Measurements from ENCODE around the gene TEX14. TPM values are rescaled to one million over a fixed set of nuclear protein-coding genes. Genes with fewer than 3 reads are reported as not detected.
A peak's percentile ranks its signal among the peaks of the same experiment; 100 is the strongest.

Gene TEX14
- total and polyA plus RNA-seq, 9 donors = 2.1 to 5.1 (median 4.1) TPM

- peaks cover 29% of the 10 kb centered on the region for H3K36me3 ChIP-seq (ENCODE audit: control insufficient read depth, insufficient read depth, low read length)
- H3K4me1 ChIP-seq (ENCODE audit: control insufficient read depth, insufficient read depth, low read length) = no peaks in the 10 kb centered on the region
- no peaks in the 10 kb centered on the region for H3K27me3 ChIP-seq (ENCODE audit: control insufficient read depth, insufficient read depth, low read length)
- no peaks in the 10 kb centered on the region for H3K9me3 ChIP-seq (replicated peaks; ENCODE audit: control insufficient read depth, low read depth, low read length)
- 100% methylated on average over 1 of the region's 2 CpGs for WGBS (ENCODE audit: insufficient coverage)
- no peak overlapping the region for H3K27ac ChIP-seq (ENCODE audit: low read length)
- DNase-seq = no peak
- no peak overlapping the region for H3K4me3 ChIP-seq (ENCODE audit: low read length)
Measured at GRCh38 chr17:58703916-58704286, 12.1 kb upstream of the TEX14 start.

- Histone ChIP-seq H3K4me3 (ENCODE audit: low read length) (no peak overlapping the region), H3K9me3 (replicated peaks; ENCODE audit: control insufficient read depth, low read depth, low read length) (no peaks in the 10 kb centered on the region), H3K36me3 (ENCODE audit: control insufficient read depth, insufficient read depth, low read length) (peaks cover 30% of the 10 kb centered on the region), H3K27ac (ENCODE audit: low read length) (no peak overlapping the region), H3K27me3 (ENCODE audit: control insufficient read depth, insufficient read depth, low read length) (no peaks in the 10 kb centered on the region), H3K4me1 (ENCODE audit: control insufficient read depth, insufficient read depth, low read length) (no peaks in the 10 kb centered on the region)
- no peak for DNase-seq
- no CpG with 5 or more reads among the region's 4 CpGs for WGBS (ENCODE audit: insufficient coverage)
Measured at GRCh38 chr17:58703137-58703915, 11.5 kb upstream of the TEX14 start.

DNA sequence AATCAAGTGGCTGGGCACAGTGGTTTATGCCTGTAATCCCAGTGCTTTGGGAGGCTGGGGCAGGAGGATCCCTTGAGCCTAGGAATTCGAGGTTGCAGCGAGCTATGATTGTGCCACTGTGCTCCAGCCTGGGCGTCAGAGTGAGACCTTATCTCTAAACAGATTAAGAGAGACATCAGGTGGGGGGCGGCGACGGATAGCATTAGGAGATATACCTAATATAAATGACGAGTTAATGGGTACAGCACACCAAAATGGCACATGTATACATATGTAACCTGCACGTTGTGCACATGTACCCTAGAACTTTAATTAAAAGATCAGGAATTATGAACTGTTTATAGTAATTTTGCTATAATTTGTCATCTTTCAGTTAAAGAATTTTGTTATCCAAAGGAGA is 10.9 kb upstream of the TEX14 start:
- Histone ChIP-seq H3K4me3 (ENCODE audit: low read length) (no peak overlapping the region), H3K9me3 (replicated peaks; ENCODE audit: control insufficient read depth, low read depth, low read length) (no peaks in the 10 kb centered on the region), H3K4me1 (ENCODE audit: control insufficient read depth, insufficient read depth, low read length) (no peaks in the 10 kb centered on the region), H3K27ac (ENCODE audit: low read length) (no peak overlapping the region), H3K27me3 (ENCODE audit: control insufficient read depth, insufficient read depth, low read length) (no peaks in the 10 kb centered on the region), H3K36me3 (ENCODE audit: control insufficient read depth, insufficient read depth, low read length) (peaks cover 28% of the 10 kb centered on the region)
- DNase-seq = no peak
- WGBS (ENCODE audit: insufficient coverage) = 84% methylated on average over 3 of the region's 8 CpGs

GRCh38 chr17:58702045-58702476 is 10.2 kb upstream of the TEX14 start:
- H3K27ac ChIP-seq (ENCODE audit: low read length) = no peak overlapping the region
- no peaks in the 10 kb centered on the region for H3K4me1 ChIP-seq (ENCODE audit: control insufficient read depth, insufficient read depth, low read length)
- DNase-seq = no peak
- no peaks in the 10 kb centered on the region for H3K27me3 ChIP-seq (ENCODE audit: control insufficient read depth, insufficient read depth, low read length)
- WGBS (ENCODE audit: insufficient coverage) = 79% methylated on average over 2 of the region's 5 CpGs
- peaks cover 26% of the 10 kb centered on the region for H3K36me3 ChIP-seq (ENCODE audit: control insufficient read depth, insufficient read depth, low read length)
- H3K9me3 ChIP-seq (replicated peaks; ENCODE audit: control insufficient read depth, low read depth, low read length) = no peaks in the 10 kb centered on the region
- no peak overlapping the region for H3K4me3 ChIP-seq (ENCODE audit: low read length)

- no peak overlapping the region for H3K27ac ChIP-seq (ENCODE audit: low read length)
- H3K27me3 ChIP-seq (ENCODE audit: control insufficient read depth, insufficient read depth, low read length) = no peaks in the 10 kb centered on the region
- DNase-seq = no peak
- H3K4me1 ChIP-seq (ENCODE audit: control insufficient read depth, insufficient read depth, low read length) = no peaks in the 10 kb centered on the region
- no peaks in the 10 kb centered on the region for H3K9me3 ChIP-seq (replicated peaks; ENCODE audit: control insufficient read depth, low read depth, low read length)
- WGBS (ENCODE audit: insufficient coverage) = 99% methylated on average over 7 of the region's 11 CpGs
- H3K4me3 ChIP-seq (ENCODE audit: low read length) = no peak overlapping the region
- peaks cover 26% of the 10 kb centered on the region for H3K36me3 ChIP-seq (ENCODE audit: control insufficient read depth, insufficient read depth, low read length)
Measured at GRCh38 chr17:58699771-58700170, 7.9 kb upstream of the TEX14 start.

DNA sequence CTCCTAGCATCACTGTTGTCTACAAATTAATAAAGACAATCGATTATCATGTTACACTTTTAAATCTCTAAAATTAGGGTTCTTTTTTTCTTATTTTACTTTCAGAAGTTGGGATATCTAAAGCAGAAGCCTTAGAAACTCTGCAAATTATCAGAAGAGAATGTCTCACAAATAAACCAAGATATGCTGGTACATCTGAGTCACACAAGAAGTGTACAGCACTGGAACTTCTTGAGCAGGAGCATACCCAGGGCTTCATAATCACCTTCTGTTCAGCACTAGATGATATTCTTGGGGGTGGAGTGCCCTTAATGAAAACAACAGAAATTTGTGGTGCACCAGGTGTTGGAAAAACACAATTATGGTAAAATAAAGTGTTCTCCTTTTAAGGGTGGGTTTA is 3.0 kb upstream of the TEX14 start:
- no peaks in the 10 kb centered on the region for H3K27me3 ChIP-seq (ENCODE audit: control insufficient read depth, insufficient read depth, low read length)
- H3K9me3 ChIP-seq (replicated peaks; ENCODE audit: control insufficient read depth, low read depth, low read length) = peaks cover 2% of the 10 kb centered on the region
- peaks cover 7% of the 10 kb centered on the region for H3K36me3 ChIP-seq (ENCODE audit: control insufficient read depth, insufficient read depth, low read length)
- H3K4me3 ChIP-seq (ENCODE audit: low read length) = no peak overlapping the region
- H3K4me1 ChIP-seq (ENCODE audit: control insufficient read depth, insufficient read depth, low read length) = peaks cover 6% of the 10 kb centered on the region
- WGBS (ENCODE audit: insufficient coverage) = no CpG with 5 or more reads among the region's 1 CpG
- no peak for DNase-seq
- H3K27ac ChIP-seq (ENCODE audit: low read length) = no peak overlapping the region

GRCh38 chr17:58694302-58694701 is 2.5 kb upstream of the TEX14 start:
- H3K27ac ChIP-seq (ENCODE audit: low read length) = no peak overlapping the region

GRCh38 chr17:58693751-58694150 is 1.9 kb upstream of the TEX14 start:
- Histone ChIP-seq H3K4me3 (ENCODE audit: low read length) (no peak overlapping the region), H3K27me3 (ENCODE audit: control insufficient read depth, insufficient read depth, low read length) (no peaks in the 10 kb centered on the region), H3K27ac (ENCODE audit: low read length) (no peak overlapping the region), H3K36me3 (ENCODE audit: control insufficient read depth, insufficient read depth, low read length) (no peaks in the 10 kb centered on the region), H3K4me1 (ENCODE audit: control insufficient read depth, insufficient read depth, low read length) (peaks cover 6% of the 10 kb centered on the region), H3K9me3 (replicated peaks; ENCODE audit: control insufficient read depth, low read depth, low read length) (peaks cover 2% of the 10 kb centered on the region)
- 71% methylated on average over 1 of the region's 2 CpGs for WGBS (ENCODE audit: insufficient coverage)
- no peak for DNase-seq

More at GRCh38 chr17:58694302-58694701, 2.5 kb upstream of the TEX14 start:
- peaks cover 6% of the 10 kb centered on the region for H3K4me1 ChIP-seq (ENCODE audit: control insufficient read depth, insufficient read depth, low read length)
- 94% methylated on average over 8 of the region's 8 CpGs for WGBS (ENCODE audit: insufficient coverage)
- no peaks in the 10 kb centered on the region for H3K27me3 ChIP-seq (ENCODE audit: control insufficient read depth, insufficient read depth, low read length)
- H3K36me3 ChIP-seq (ENCODE audit: control insufficient read depth, insufficient read depth, low read length) = peaks cover 3% of the 10 kb centered on the region
- peaks cover 2% of the 10 kb centered on the region for H3K9me3 ChIP-seq (replicated peaks; ENCODE audit: control insufficient read depth, low read depth, low read length)
- H3K4me3 ChIP-seq (ENCODE audit: low read length) = no peak overlapping the region
- DNase-seq = no peak

- Histone ChIP-seq H3K9me3 (replicated peaks; ENCODE audit: control insufficient read depth, low read depth, low read length) (peaks cover 2% of the 10 kb centered on the region), H3K4me1 (ENCODE audit: control insufficient read depth, insufficient read depth, low read length) (peaks cover 6% of the 10 kb centered on the region), H3K4me3 (ENCODE audit: low read length) (peak overlapping the region; percentile 74), H3K36me3 (ENCODE audit: control insufficient read depth, insufficient read depth, low read length) (no peaks in the 10 kb centered on the region), H3K27me3 (ENCODE audit: control insufficient read depth, insufficient read depth, low read length) (no peaks in the 10 kb centered on the region), H3K27ac (ENCODE audit: low read length) (peak overlapping the region; percentile 95)
- WGBS (ENCODE audit: insufficient coverage) = 56% methylated on average over 3 of the region's 8 CpGs
- no peak for DNase-seq
Measured at GRCh38 chr17:58693208-58693607, 1.4 kb upstream of the TEX14 start.

GRCh38 chr17:58692239-58693055 is 602 bp upstream of the TEX14 start, which contains the start of gene RAD51C:
RAD51C (plus strand) TSS chr17:58692602; CDS start chr17:58692644, 42 bp downstream.
- DNase-seq = peak; percentile 94
- H3K27me3 ChIP-seq (ENCODE audit: control insufficient read depth, insufficient read depth, low read length) = no peaks in the 10 kb centered on the region
- H3K36me3 ChIP-seq (ENCODE audit: control insufficient read depth, insufficient read depth, low read length) = no peaks in the 10 kb centered on the region
- peak within 1 kb of the TSS; percentile 74 for H3K4me3 ChIP-seq (ENCODE audit: low read length)
- H3K4me1 ChIP-seq (ENCODE audit: control insufficient read depth, insufficient read depth, low read length) = peaks cover 6% of the 10 kb centered on the region
- H3K27ac ChIP-seq (ENCODE audit: low read length) = peak within 1 kb of the TSS; percentile 95
- 4% methylated on average over 37 of the region's 50 CpGs for WGBS (ENCODE audit: insufficient coverage)
- peaks cover 2% of the 10 kb centered on the region for H3K9me3 ChIP-seq (replicated peaks; ENCODE audit: control insufficient read depth, low read depth, low read length)

Measured in muscle of leg (tissue), 11 donors.